GM21381 (cell line): ENCODE data around the gene PRAMEF18.
"Not testable (repeated sequence)": the region's sequence is repeated elsewhere in the genome, so short reads cannot be mapped to it uniquely, and the experiment has no call there.

Experiments used
- ATAC-seq: cut with Tn5 transposase; IDR thresholded peaks from one replicate; pipeline ENCODE4 v1.9.1; 2021; ENCODE audit warnings: mild to moderate bottlenecking, moderate library complexity; ENCODE audit not compliant: unreplicated experiment

Gene PRAMEF18, protein sequence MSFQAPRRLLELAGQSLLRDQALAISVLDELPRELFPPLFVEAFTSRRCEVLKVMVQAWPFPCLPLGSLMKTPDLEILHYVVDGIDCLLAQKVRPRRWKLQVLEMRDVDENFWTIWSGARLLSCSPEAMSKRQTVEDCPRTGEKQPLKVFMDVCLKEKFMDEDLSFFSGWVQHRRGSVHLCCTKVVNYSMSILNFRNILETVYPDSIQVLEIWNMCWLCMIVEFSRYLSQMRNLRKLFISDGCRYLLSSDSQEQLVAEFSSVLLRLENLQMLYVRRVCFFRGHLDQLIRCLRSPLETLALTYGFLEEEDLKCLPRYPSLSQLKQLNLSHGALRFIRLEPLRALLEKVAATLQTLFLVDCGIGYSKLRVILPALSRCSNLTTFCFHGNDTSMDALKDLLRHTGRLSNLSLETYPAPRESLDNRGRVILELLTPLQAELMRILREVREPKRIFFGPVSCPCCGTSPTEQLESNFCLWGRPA

DNA sequence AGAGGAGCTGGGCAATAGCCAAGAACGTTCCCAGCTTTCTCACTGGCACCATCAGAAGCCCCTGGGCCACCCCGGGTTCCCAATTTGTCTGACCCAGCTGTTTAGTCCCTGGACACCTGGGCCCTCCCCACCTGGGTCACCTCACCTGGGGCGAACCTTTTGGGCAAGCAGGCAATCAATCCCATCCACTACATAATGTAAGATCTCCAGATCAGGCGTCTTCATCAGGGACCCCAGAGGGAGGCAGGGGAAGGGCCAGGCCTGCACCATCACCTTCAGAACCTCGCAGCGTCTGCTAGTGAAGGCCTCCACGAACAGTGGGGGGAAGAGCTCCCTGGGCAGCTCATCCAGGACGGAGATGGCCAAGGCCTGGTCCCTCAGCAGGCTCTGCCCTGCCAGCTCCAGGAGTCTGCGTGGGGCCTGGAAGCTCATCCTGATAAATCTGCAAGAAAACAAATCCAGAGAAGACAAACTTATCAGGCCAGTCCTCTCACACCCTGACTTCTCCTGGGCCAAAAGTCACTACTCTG lies at the start of gene PRAMEF18:
Gene PRAMEF18, minus strand, starts transcription at position 480 of the 530 bp plus-strand sequence. Its CDS starts 48 bp downstream, at position 432.
- ATAC-seq = not testable (repeated sequence)

DNA sequence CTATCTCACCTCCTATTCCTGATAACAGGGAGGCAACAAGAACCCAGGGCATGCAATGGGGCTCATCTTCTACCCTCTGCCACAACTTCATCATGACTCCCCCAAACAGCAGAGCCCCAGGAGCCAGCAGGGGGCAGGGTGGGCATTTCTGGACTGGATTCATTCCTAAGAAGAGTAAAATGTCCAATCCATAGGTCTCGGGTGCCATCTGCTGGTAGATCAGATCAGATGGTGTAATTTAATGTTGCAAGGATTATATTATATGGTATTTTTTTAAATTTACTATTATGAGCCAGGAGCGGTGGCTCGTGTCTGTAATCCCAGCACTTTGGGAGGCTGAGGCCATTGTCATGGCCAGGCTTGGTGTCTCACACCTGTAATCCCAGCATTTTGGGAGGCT lies 39.2 kb upstream of the PRAMEF18 start:
- not testable (repeated sequence) for ATAC-seq

DNA sequence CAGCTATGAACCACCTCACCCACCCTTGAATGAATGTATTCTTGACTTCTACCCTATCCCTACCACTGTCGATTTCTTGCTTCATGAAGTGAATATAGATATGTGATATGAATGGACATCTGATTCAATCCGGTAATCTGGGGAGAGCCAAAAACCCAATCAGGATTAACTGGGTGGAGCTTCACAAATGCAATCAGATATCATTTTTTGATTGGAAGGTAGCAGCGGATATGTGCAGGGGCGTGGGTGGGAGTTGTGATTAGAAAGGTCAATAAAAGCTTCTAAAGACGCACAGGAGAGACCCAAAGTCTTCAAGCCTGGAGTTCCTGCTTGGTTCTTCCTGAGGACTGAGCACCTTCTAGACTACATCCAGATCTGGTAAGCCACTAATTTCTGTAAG lies 27.9 kb upstream of the PRAMEF18 start, which contains the start of gene PRAMEF5:
Gene PRAMEF5, plus strand, starts transcription at position 301 of the 400 bp plus-strand sequence. CDS start 5,071 bp downstream, outside the sequence.
- not testable (repeated sequence) for ATAC-seq

DNA sequence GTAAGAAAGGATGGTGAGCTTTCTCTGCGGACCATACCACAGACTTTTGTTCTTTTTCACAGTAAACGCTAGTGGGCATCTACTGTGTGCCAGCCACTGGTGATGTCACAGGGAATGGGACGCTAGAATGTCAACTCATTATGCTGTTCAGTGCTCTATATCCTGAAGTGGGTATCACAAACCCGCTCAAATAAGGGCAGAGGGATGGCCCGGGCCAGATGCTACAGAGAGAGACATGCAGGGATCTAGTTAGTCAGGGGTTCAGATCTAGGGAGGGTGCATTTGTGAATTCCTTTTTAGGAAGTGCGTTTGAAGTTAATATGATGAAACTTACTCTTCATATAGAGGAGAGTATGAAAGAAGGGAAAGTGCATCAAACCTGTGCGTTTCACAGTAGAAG lies 21.2 kb upstream of the PRAMEF18 start:
- ATAC-seq = not testable (repeated sequence)

DNA sequence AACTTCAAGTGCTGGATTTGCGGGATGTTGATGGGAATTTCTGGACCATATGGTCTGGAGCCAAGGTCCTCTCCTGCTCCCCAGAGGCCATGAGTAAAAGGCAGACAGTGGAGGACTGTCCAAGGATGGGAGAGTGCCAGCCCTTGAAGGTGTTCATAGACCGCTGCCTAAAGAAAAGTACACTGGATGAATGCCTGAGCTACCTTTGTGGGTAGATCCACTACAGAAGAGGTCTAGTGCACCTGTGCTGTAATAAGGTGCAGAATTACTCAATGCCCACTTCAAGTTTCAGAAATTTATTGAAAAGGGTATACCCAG lies 20.6 kb upstream of the PRAMEF18 start:
- not testable (repeated sequence) for ATAC-seq

DNA sequence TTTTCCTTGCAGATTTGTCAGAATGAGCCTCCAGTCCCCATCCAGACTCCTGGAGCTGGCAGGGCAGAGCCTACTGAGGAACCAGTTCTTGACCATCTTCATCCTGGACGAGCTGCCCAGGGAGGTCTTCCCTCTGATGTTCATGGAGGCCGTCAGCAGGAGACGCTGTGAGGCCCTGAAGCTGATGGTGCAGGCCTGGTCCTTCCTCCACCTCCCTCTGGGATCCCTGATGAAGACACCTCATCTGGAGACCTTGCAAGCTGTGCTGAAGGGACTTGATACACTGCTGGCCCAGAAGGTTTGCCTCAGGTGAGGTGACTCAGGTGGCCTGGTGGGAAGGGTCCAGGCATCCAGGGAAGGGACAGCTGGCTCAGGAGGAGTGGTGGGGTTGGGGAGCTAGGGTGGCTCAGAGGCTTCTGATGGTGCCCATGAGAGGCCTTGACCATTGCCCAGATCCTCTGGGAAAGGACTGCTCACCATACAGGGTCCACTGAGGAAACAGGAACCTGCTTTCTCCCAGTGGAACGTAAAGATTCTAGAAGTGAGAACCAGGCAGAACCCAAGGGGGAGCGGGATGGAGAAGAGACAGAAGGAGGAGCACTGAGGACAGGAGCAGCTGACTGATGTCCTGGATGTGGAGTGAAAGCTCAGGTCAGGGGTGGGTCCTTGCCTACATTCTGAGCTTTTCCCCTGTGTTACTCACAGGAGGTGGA lies 20.0 kb upstream of the PRAMEF18 start:
- not testable (repeated sequence) for ATAC-seq

DNA sequence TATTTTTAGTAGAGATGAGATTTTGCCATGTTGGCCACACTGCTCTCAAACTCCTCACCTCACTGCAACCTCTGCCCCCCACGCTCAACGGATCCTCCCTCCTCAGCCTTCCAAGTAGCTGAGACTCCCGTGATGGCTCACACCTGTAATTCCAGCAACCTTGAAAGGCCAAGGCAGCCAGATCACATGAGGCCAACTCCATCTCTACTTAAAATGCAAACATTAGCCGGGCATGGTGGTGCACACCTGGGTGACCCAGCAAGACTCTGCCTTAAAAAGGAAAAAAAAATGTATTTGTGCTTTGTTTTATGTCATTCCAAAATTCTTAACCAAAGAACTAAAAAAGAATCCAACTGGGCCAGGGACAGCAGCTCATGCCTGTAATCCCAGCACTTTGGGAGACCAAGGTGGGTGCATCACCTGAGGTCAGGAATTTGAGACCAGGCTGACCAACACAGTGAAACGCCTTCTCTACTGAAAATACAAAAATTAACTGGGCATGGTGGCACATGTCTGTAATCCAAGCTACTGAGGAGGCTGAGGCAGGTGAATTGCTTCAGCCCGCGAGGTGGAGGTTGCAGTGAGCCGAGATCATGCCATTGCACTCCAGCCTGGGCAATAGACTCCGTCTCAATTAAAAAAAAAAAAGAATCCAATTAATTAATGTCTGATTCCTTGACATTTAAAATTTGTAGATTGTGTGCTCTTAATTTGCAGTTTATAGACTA lies 17.7 kb upstream of the PRAMEF18 start:
- not testable (repeated sequence) for ATAC-seq

DNA sequence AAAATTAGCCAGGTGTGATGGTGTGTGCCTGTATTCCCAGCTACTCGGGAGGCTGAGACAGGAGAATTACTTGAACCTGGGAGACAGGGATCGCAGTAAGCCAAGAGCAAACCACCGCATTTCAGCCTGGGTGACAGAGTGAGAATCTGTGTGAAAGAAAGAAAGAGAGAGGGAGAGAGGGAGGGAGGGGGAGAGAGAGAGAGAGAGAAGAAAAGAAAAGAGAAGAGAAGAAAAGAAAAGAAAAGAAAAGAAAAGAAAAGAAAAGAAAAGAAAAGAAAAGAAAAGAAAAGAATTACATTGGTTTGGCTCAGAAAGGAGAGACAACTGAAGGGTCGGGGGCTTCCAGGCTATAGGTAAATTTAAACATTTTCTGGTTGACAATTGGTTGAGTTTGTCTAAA lies 13.7 kb upstream of the PRAMEF18 start:
- ATAC-seq = not testable (repeated sequence)

DNA sequence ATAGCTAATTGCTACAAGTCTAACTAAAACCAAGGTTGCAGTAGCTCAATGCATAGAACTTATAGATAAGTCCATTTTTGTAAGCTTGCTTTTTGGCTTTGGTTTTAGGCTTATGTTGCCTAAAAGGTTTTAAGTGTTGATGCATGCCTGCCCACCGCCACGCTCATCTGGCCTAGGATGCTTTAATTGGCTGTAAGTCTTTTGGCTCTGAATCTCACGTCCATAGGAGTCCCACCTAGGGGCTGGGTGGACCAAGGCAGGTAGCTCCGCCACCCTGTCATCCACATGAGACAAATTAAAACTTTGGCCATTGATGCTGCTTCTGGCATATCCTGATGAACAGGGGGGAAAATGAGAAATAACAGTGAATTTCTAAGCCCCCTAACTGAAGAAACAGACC lies 11.6 kb upstream of the PRAMEF18 start:
- ATAC-seq = not testable (repeated sequence)

DNA sequence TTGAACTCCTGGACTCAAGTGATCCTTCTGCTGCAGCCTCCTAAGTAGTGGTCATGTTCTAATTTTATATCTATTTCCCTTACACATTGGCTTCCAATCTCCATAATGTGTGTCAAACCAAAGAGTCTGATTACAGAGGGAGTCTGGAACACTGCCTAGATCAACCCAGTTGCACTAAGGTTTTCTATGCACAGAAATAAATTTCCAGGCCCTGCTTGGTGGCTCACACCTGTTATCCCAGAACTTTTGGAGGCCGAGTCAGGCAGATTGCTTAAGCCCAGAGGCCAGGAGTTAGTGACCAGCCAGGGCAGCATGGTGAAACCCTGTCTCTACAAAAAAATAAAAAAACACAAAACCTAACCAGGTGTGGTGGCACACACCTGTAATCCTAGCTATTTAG lies 8.1 kb upstream of the PRAMEF18 start:
- not testable (repeated sequence) for ATAC-seq

DNA sequence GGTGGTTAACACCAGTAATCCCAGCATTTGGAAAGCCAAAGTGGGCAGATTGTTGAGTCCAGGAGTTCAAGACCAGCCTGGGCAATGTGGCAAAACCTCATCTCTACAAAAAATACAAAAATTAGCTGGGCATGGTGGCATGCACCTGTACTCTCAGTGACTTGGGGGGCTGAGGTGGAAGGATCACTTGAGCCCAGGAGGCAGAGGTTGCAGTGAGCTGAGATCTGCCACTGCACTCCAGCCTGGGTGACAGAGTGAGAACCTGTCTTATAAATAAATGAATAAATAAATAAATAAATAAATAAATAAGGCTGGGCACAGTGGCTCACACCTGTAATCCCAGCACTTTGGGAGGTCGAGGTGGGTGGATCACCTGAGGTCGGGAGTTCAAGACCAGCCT lies 6.1 kb upstream of the PRAMEF18 start:
- not testable (repeated sequence) for ATAC-seq

DNA sequence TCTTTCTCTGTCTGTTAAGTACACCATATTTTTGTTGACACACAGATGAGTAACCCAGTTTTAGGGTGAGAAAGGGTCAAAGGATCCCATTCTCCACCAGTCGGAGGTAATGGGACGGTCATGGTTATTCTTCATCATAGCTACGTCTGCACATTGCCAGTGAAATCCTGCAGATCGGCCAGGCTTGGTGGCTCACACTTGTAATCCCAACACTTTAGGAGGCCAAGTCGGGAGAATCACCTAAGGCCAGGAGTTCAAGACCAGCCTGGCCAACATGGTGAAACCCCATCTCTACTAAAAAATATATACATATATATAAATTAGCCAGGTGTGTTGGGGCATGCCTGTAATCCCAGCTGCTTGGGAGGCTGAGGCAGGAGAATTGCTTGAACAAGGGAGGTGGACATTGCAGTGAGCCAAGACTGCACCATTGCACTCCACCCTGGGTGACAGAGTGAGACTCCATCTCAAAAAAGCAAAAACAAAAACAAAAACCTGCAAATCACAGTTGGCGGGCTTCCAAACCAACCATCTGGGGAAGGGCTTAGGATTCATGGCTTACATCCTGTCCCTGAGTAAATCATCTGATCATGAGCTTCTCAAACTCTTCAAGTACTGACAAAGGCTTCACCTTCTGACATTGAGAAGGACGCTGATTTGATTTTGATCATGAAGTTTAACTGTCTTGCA lies 5.3 kb upstream of the PRAMEF18 start:
- not testable (repeated sequence) for ATAC-seq

DNA sequence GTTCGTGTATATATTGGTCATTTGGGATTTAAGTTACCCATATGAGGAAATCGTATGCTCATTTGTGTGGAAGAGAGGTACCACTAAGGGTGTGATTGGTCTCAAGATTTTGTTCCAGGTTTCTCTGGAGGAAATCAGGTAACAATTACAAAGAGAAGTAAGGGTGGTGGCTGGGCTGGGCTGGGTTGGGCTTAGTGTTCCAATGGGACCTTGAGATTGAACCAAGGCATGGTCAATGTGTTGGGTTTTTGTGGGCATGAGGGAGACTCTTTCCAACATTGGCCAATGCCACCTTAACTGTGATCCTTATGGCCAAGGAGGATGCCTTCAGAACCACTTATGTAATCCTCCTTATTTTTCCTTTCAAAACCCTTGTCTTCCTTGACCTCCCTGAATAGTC lies 4.6 kb upstream of the PRAMEF18 start:
- not testable (repeated sequence) for ATAC-seq

DNA sequence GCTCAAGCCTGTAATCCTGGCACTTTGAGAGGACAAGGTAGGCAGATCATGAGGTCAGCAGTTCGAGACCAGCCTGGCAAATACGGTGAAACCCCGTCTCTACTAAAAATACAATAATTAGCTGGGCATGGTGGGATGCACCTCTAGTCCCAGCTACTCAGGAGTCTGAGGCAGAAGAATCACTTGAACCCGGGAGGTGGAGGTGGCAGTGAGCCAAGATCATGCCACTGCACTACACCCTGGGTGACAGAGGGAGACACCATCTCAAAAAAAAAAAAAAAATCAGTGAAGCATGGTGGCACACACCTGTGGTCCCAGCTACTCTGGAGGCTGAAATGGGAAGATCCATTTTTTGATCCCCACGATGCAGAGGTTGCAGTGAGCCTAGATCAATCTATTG lies 4.1 kb upstream of the PRAMEF18 start:
- not testable (repeated sequence) for ATAC-seq

DNA sequence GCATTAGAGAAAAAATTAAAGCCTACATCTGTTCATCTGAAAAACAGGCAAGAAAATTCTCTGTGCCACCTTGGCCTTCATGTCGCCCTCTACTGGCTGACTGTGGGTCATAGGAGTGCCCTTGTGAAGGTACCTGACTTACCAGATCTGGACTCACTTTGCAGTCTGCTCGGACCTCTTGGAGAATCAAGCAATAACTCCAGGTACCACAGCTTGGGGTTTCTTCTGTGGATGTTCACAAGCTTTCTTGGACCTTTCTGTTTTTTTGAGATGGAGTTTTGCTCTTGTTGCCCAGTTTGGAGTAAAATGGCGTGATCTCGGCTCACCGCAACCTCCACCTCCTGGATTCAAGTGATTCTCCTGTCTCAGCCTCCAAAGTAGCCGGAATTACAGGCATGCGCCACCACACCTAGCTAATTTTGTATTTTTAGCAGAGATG lies 2.4 kb upstream of the PRAMEF18 start:
- ATAC-seq = no peak

DNA sequence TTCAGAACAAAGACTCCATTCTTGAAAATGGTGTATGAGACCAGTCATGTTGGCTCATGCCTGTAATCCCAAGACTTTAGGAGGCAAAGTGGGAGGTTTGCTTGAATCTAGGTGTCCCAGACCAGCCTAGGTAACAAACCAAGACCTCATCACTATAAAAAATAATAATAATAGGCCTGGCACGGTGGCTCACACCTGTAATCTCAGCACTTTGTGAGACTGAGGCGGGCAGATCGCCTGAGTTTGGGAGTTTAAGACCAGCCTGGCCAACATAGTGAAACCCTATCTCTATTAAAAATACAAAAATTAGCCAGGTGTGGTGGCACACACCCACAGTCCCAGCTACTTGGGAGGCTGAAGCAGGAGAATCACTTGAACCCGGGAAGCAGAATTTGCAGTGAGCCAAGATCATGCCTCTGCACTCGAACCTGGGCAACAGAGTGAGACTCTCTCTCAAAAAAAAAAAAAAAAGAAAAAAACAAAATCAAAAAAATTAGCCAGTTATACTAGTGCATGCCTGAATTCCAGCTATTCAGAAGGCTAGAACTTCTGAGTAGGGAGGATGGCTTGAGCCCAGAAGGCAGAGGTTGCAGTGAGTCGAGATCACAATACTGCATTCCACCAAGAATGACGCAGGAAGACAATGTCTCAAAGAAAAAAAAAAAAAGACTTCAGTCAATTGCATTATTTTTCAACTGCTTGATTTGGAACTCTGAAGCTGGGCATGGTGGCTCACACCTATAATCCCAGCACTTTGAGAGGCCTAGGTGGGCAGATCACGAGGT lies 1.5 kb upstream of the PRAMEF18 start:
- ATAC-seq = not testable (repeated sequence)

DNA sequence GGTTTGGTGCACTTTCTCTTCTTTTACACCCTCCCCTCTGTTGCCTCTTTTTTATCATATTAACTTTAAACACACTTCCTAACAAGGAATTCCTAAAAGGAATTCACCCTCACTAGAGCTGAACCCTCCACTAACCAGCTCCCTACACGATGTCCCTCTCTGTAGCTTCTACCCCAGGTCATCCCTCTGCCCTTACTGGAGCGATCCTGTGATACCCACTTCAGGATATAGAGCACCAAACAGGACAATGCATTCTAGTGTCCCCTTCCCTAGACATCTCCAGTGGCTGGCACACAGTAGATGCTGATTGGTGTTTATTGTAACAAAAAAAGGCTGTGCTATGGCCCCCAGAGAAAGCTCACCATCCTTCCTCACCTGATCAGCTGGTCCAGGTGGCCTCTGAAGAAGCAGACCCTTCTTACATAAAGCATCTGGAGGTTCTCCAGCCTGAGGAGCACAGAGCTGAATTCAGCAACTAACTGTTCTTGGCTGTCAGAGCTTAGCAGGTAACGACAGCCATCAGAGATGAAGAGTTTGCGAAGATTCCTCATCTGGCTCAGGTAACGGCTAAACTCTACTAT lies 1.4 kb downstream of the PRAMEF18 start:
- no peak for ATAC-seq

DNA sequence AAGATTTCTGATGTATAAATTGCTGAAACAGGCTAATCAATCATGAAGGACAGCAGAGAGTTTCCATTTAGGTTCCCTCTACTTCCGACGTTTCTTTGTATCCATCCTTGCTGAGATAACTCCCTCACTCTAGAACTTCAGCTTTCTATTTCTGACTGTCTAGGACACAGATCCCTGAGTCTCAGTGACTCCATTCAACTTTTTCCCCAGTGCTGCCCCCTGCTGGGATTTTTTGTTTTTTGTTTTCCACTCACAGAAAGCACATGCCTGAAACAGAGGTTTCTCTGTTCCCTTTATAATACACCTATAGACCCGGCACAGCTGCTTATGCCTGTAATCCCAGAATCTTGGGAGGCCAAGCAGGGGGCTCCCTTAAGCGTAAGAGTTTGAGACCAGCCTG lies 3.2 kb downstream of the PRAMEF18 start:
- not testable (repeated sequence) for ATAC-seq

DNA sequence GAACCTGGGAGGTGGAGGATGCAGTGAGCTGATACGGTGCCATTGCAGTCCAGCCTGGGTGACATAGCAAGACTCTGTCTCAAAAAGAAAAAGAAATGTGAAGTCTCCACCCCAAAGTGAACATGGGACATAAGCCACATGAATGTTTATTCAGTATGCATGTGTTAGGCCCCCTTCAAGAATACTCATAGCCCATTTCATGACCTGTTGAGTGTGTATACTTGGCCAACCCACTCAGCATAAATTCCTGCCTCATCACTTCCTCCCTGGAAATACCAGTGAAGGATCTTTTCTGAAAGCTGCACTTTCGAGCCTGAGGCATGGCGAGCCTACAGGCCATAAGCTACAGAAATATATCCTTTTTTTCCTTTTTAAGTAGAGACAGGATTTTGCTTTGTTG lies 6.8 kb downstream of the PRAMEF18 start:
- ATAC-seq = not testable (repeated sequence)
